IPS-18c (cell line): ENCODE data around the gene SBK3.
A peak's percentile ranks its signal among the peaks of the same experiment; 100 is the strongest.

Source experiments
- H3K4me3 ChIP-seq: 2 replicates; pipeline ENCODE4 v1.7.0; 2013; ENCODE audit warnings: low read depth, mild to moderate bottlenecking, low read length, moderate library complexity; ENCODE audit not compliant: insufficient read depth
- H3K9me3 ChIP-seq: one replicate; pipeline ENCODE4 v1.6.1; 2013; ENCODE audit warnings: mild to moderate bottlenecking, low read length, moderate library complexity; ENCODE audit not compliant: control insufficient read depth, insufficient read depth

SBK3 gene

GRCh38 chr19:55530996-55531395 lies 14.3 kb downstream of the SBK3 start:
- no peaks in the 10 kb centered on the region for H3K9me3 ChIP-seq
- no peak overlapping the region for H3K4me3 ChIP-seq

- Histone ChIP-seq H3K4me3 (no peak overlapping the region), H3K9me3 (no peaks in the 10 kb centered on the region)
These were observed 15.6 kb downstream of the SBK3 start for GRCh38 chr19:55529636-55530234.

GRCh38 chr19:55528030-55528803 lies 17.1 kb downstream of the SBK3 start:
- H3K4me3 ChIP-seq = no peak overlapping the region
- H3K9me3 ChIP-seq = no peaks in the 10 kb centered on the region

GRCh38 chr19:55527197-55528029 lies 17.9 kb downstream of the SBK3 start:
- H3K4me3 ChIP-seq = no peak overlapping the region
- H3K9me3 ChIP-seq = no peaks in the 10 kb centered on the region

- H3K4me3 ChIP-seq = no peak overlapping the region
- no peaks in the 10 kb centered on the region for H3K9me3 ChIP-seq
These were observed 18.8 kb downstream of the SBK3 start for GRCh38 chr19:55526216-55527196.

GRCh38 chr19:55525289-55526101 lies 19.8 kb downstream of the SBK3 start:
- Histone ChIP-seq H3K4me3 (no peak overlapping the region), H3K9me3 (no peaks in the 10 kb centered on the region)

GRCh38 chr19:55520691-55521292 lies 24.6 kb downstream of the SBK3 start:
- no peaks in the 10 kb centered on the region for H3K9me3 ChIP-seq
- no peak overlapping the region for H3K4me3 ChIP-seq

- no peak overlapping the region for H3K4me3 ChIP-seq
- H3K9me3 ChIP-seq = no peaks in the 10 kb centered on the region
These were observed 25.7 kb downstream of the SBK3 start for GRCh38 chr19:55519451-55520311.

- H3K9me3 ChIP-seq = no peaks in the 10 kb centered on the region
These were observed 28.3 kb downstream of the SBK3 start for GRCh38 chr19:55516878-55517620.

GRCh38 chr19:55508120-55508519 lies 37.2 kb downstream of the SBK3 start:
- Histone ChIP-seq H3K4me3 (no peak overlapping the region), H3K9me3 (peaks cover 4% of the 10 kb centered on the region)

More at GRCh38 chr19:55516878-55517620, 28.3 kb downstream of the SBK3 start:
- no peak overlapping the region; the same call in 1 of the 2 replicates for H3K4me3 ChIP-seq

- H3K9me3 ChIP-seq = peaks cover 7% of the 10 kb centered on the region
These were observed 40.4 kb downstream of the SBK3 start for GRCh38 chr19:55504981-55505380.

GRCh38 chr19:55504252-55504603 lies 41.1 kb downstream of the SBK3 start:
- no peak overlapping the region for H3K4me3 ChIP-seq
- H3K9me3 ChIP-seq = peaks cover 7% of the 10 kb centered on the region

More at GRCh38 chr19:55504981-55505380, 40.4 kb downstream of the SBK3 start:
- H3K4me3 ChIP-seq = no peak overlapping the region

- H3K9me3 ChIP-seq = peaks cover 7% of the 10 kb centered on the region
These were observed 41.7 kb downstream of the SBK3 start for GRCh38 chr19:55503502-55504251.

GRCh38 chr19:55503157-55503501 lies 42.2 kb downstream of the SBK3 start:
- Histone ChIP-seq H3K9me3 (peaks cover 7% of the 10 kb centered on the region), H3K4me3 (no peak overlapping the region)

More at GRCh38 chr19:55503502-55504251, 41.7 kb downstream of the SBK3 start:
- H3K4me3 ChIP-seq = peak overlapping the region; percentile 38
